ENCODE data around the gene KRTAP10-12.

Gene KRTAP10-12

DNA sequence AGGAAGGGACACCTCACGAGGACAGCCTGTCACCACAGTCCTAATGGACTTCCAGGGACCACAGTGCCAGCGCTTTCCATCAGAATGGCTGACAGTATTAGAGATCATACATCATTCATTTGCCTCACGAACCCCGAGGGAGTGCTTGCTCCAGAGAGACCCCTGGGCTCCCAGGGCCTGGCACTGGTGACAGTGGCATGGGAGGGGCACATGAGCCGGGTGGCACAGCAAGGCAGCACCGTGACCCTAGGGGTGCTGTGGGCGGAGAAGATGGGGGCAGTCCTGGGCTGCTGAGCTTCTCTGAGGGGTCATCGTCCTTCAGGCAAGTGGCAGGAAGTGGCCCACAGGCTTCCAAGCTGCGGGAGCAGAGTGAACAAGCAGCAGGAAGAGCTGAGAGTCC lies 30.8 kb downstream of the KRTAP10-12 start:
- Histone ChIP-seq H3K9me3 (ENCODE audit: control insufficient read depth, low read length) (no peaks in the 10 kb centered on the region), H3K4me3 (ENCODE audit: extremely low read depth, insufficient read depth, low read length, poor library complexity, severe bottlenecking) (no peak overlapping the region), H3K36me3 (ENCODE audit: control insufficient read depth, insufficient read depth, low read length) (no peaks in the 10 kb centered on the region), H3K4me1 (ENCODE audit: control insufficient read depth, insufficient read depth, low read length, poor library complexity, severe bottlenecking) (peaks cover 5% of the 10 kb centered on the region), H3K27ac (ENCODE audit: low read depth, low read length, severe bottlenecking) (no peak overlapping the region)
- WGBS, 2 experiments (ENCODE audit: insufficient coverage in 2 of 2): 86 to 87% methylated on average over 5 to 8 of the region's 9 CpGs

- WGBS, 2 experiments (ENCODE audit: insufficient coverage in 2 of 2): 95 to 96% methylated on average over 11 of the region's 14 CpGs
- Histone ChIP-seq H3K9me3 (ENCODE audit: control insufficient read depth, low read length) (no peaks in the 10 kb centered on the region), H3K4me3 (ENCODE audit: extremely low read depth, insufficient read depth, low read length, poor library complexity, severe bottlenecking) (no peak overlapping the region), H3K27ac (ENCODE audit: low read depth, low read length, severe bottlenecking) (no peak overlapping the region), H3K36me3 (ENCODE audit: control insufficient read depth, insufficient read depth, low read length) (no peaks in the 10 kb centered on the region), H3K4me1 (ENCODE audit: control insufficient read depth, insufficient read depth, low read length, poor library complexity, severe bottlenecking) (no peaks in the 10 kb centered on the region)
Measured at GRCh38 chr21:44728716-44729115, 31.7 kb downstream of the KRTAP10-12 start.

- Histone ChIP-seq H3K9me3 (ENCODE audit: control insufficient read depth, low read length) (no peaks in the 10 kb centered on the region), H3K36me3 (ENCODE audit: control insufficient read depth, insufficient read depth, low read length) (no peaks in the 10 kb centered on the region), H3K27ac (ENCODE audit: low read depth, low read length, severe bottlenecking) (no peak overlapping the region), H3K4me3 (ENCODE audit: extremely low read depth, insufficient read depth, low read length, poor library complexity, severe bottlenecking) (no peak overlapping the region), H3K4me1 (ENCODE audit: control insufficient read depth, insufficient read depth, low read length, poor library complexity, severe bottlenecking) (no peaks in the 10 kb centered on the region)
- WGBS, 2 experiments (ENCODE audit: insufficient coverage in 2 of 2): 93 to 97% methylated on average over 21 to 23 of the region's 23 CpGs
Measured at GRCh38 chr21:44729336-44730027, 32.5 kb downstream of the KRTAP10-12 start.

DNA sequence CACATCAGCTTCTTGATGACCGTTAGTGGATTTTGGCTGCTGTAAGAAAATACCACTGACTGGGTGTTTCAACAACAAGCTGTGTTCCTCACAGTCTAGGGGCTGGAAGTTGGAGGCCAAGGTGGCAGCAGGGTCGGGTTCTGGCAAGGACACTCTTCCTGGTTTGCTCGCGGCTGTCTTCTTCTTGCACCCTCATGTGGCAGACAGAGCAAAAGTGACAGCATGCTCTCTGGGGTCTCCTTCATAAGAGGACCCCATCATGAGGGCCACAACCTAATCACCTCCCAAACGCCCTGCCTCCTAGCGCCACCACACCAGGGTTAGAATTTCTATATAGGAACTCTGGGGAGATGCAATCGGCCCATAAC lies 33.0 kb downstream of the KRTAP10-12 start:
- Histone ChIP-seq H3K27ac (ENCODE audit: low read depth, low read length, severe bottlenecking) (no peak overlapping the region), H3K9me3 (ENCODE audit: control insufficient read depth, low read length) (no peaks in the 10 kb centered on the region), H3K4me1 (ENCODE audit: control insufficient read depth, insufficient read depth, low read length, poor library complexity, severe bottlenecking) (no peaks in the 10 kb centered on the region), H3K4me3 (ENCODE audit: extremely low read depth, insufficient read depth, low read length, poor library complexity, severe bottlenecking) (no peak overlapping the region), H3K36me3 (ENCODE audit: control insufficient read depth, insufficient read depth, low read length) (no peaks in the 10 kb centered on the region)
- WGBS, 2 experiments (ENCODE audit: insufficient coverage in 2 of 2): 93 to 97% methylated on average over 6 of the region's 7 CpGs

DNA sequence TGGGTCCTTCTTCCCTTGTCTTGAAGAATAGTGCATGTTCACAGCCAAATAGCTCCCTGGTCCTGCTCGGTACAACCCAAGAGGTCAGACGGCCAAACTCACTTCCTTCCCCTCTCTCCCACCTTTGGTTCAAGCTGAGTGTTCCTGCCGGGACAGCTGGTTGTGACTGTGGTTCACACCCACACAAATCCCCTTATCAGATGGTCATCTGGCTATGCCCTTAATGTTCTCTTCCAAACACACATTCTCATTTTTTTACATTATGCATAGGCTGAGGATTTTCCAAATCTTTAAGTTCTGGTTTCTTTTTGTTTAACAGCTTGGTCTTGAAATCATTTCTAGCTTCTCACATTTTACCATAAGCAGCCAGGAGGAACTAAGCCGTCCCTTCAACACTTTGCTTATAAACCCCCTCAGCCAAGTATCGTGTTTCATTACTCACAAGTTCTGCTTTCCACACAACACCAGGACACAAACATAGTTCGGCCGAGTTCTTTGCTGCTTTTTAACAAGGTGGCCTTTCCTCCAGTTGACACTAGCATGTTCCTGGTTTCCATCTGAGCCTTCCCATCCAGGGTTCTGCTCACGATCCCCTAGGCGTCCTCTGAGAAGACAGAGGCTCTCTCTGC lies 34.1 kb downstream of the KRTAP10-12 start:
- no peaks in the 10 kb centered on the region for H3K4me1 ChIP-seq (ENCODE audit: control insufficient read depth, insufficient read depth, low read length, poor library complexity, severe bottlenecking)
- no peaks in the 10 kb centered on the region for H3K36me3 ChIP-seq (ENCODE audit: control insufficient read depth, insufficient read depth, low read length)
- WGBS, 2 experiments (ENCODE audit: insufficient coverage in 2 of 2): 75 to 92% methylated on average over 9 of the region's 9 CpGs
- H3K4me3 ChIP-seq (ENCODE audit: extremely low read depth, insufficient read depth, low read length, poor library complexity, severe bottlenecking): no peak overlapping the region
- H3K27ac ChIP-seq (ENCODE audit: low read depth, low read length, severe bottlenecking): no peak overlapping the region
- no peaks in the 10 kb centered on the region for H3K9me3 ChIP-seq (ENCODE audit: control insufficient read depth, low read length)

DNA sequence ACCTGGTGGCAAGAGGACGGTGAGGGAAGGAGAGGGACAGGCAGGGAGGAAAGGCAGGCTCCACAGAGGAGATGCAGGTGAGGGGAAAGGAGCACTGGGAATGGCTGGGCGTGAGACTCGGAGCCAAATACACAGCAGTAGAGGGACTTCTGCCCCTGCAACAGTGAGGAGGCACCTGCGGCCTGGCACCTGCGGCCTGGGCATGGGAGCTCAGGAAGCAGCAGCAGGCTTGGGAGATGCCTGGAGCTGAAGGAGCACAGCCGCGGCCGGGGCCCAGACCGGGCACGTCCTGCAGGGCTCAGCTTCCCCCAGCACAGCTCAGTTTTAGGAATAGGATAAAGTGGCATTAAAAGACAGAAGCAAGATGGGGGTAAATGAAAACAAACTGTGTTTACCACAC lies 35.3 kb downstream of the KRTAP10-12 start:
- H3K4me3 ChIP-seq (ENCODE audit: extremely low read depth, insufficient read depth, low read length, poor library complexity, severe bottlenecking): no peak overlapping the region
- WGBS, 2 experiments (ENCODE audit: insufficient coverage in 2 of 2): 87 to 94% methylated on average over 6 to 10 of the region's 10 CpGs
- no peaks in the 10 kb centered on the region for H3K36me3 ChIP-seq (ENCODE audit: control insufficient read depth, insufficient read depth, low read length)
- H3K27ac ChIP-seq (ENCODE audit: low read depth, low read length, severe bottlenecking): no peak overlapping the region
- H3K4me1 ChIP-seq (ENCODE audit: control insufficient read depth, insufficient read depth, low read length, poor library complexity, severe bottlenecking): no peaks in the 10 kb centered on the region
- no peaks in the 10 kb centered on the region for H3K9me3 ChIP-seq (ENCODE audit: control insufficient read depth, low read length)

DNA sequence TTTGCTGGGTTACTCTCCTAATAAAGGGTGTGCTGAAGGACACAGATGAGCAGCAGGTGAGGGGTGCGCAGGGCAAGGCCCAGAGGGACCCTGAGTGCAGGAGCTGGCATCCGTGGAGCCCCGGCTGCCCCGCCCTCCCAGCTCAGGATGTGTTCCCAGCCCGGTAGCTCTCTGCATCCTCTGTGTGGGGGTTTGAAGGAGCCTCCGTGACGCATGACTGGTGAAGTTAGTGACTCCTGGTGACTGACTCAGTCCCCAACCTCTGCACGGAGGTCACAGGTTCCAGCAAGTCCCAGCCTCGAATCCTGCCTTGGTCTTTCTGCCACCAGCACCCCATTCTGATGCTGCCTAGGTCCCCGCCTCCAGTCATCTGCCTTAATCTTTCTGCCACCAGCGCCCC lies 36.0 kb downstream of the KRTAP10-12 start:
- H3K9me3 ChIP-seq (ENCODE audit: control insufficient read depth, low read length): peaks cover 2% of the 10 kb centered on the region
- no peak overlapping the region for H3K27ac ChIP-seq (ENCODE audit: low read depth, low read length, severe bottlenecking)
- H3K4me1 ChIP-seq (ENCODE audit: control insufficient read depth, insufficient read depth, low read length, poor library complexity, severe bottlenecking): no peaks in the 10 kb centered on the region
- WGBS, 2 experiments (ENCODE audit: insufficient coverage in 2 of 2): 85 to 96% methylated on average over 8 of the region's 11 CpGs
- no peaks in the 10 kb centered on the region for H3K36me3 ChIP-seq (ENCODE audit: control insufficient read depth, insufficient read depth, low read length)
- no peak overlapping the region for H3K4me3 ChIP-seq (ENCODE audit: extremely low read depth, insufficient read depth, low read length, poor library complexity, severe bottlenecking)

GRCh38 chr21:44734026-44734745 lies 37.2 kb downstream of the KRTAP10-12 start:
- H3K4me1 ChIP-seq (ENCODE audit: control insufficient read depth, insufficient read depth, low read length, poor library complexity, severe bottlenecking): no peaks in the 10 kb centered on the region
- no peaks in the 10 kb centered on the region for H3K36me3 ChIP-seq (ENCODE audit: control insufficient read depth, insufficient read depth, low read length)
- no peak overlapping the region for H3K27ac ChIP-seq (ENCODE audit: low read depth, low read length, severe bottlenecking)
- H3K4me3 ChIP-seq (ENCODE audit: extremely low read depth, insufficient read depth, low read length, poor library complexity, severe bottlenecking): no peak overlapping the region
- peaks cover 4% of the 10 kb centered on the region for H3K9me3 ChIP-seq (ENCODE audit: control insufficient read depth, low read length)
- WGBS, 2 experiments (ENCODE audit: insufficient coverage in 2 of 2): 93 to 94% methylated on average over 13 to 18 of the region's 21 CpGs

- WGBS, 2 experiments (ENCODE audit: insufficient coverage in 2 of 2): 95 to 96% methylated on average over 13 to 16 of the region's 17 CpGs
- no peak overlapping the region for H3K27ac ChIP-seq (ENCODE audit: low read depth, low read length, severe bottlenecking)
- no peaks in the 10 kb centered on the region for H3K36me3 ChIP-seq (ENCODE audit: control insufficient read depth, insufficient read depth, low read length)
- no peaks in the 10 kb centered on the region for H3K4me1 ChIP-seq (ENCODE audit: control insufficient read depth, insufficient read depth, low read length, poor library complexity, severe bottlenecking)
- peaks cover 4% of the 10 kb centered on the region for H3K9me3 ChIP-seq (ENCODE audit: control insufficient read depth, low read length)
- no peak overlapping the region for H3K4me3 ChIP-seq (ENCODE audit: extremely low read depth, insufficient read depth, low read length, poor library complexity, severe bottlenecking)
Measured at GRCh38 chr21:44734841-44735240, 37.9 kb downstream of the KRTAP10-12 start.

GRCh38 chr21:44735821-44736220 lies 38.8 kb downstream of the KRTAP10-12 start:
- no peaks in the 10 kb centered on the region for H3K36me3 ChIP-seq (ENCODE audit: control insufficient read depth, insufficient read depth, low read length)

More at GRCh38 chr21:44735821-44736220, 38.8 kb downstream of the KRTAP10-12 start:
- Histone ChIP-seq H3K4me1 (ENCODE audit: control insufficient read depth, insufficient read depth, low read length, poor library complexity, severe bottlenecking) (no peaks in the 10 kb centered on the region), H3K27ac (ENCODE audit: low read depth, low read length, severe bottlenecking) (no peak overlapping the region), H3K4me3 (ENCODE audit: extremely low read depth, insufficient read depth, low read length, poor library complexity, severe bottlenecking) (no peak overlapping the region), H3K9me3 (ENCODE audit: control insufficient read depth, low read length) (peaks cover 8% of the 10 kb centered on the region)
- WGBS, 2 experiments (ENCODE audit: insufficient coverage in 2 of 2): 69 to 71% methylated on average over 6 of the region's 6 CpGs

Data from mesodermal cell (in vitro differentiated cells).